Brain microvascular endothelial cell (primary cell): ENCODE data around the gene TEX48.

Source experiments
- DNase-seq: peaks from one replicate; pipeline ENCODE4 v3.0.0-alpha.2; 2020
- H3K27ac ChIP-seq: fragments of 250-450 bp; sonication (Bioruptor Pico); 2 replicates; pipeline ENCODE4 v1.5.1; 2020; ENCODE audit warnings: mild to moderate bottlenecking, moderate library complexity
- H3K27me3 ChIP-seq: fragments of 250-450 bp; sonication (Bioruptor Pico); replicated peaks from 2 replicates; pipeline ENCODE4 v1.5.1; 2020; ENCODE audit warnings: mild to moderate bottlenecking
- H3K36me3 ChIP-seq: fragments of 250-450 bp; sonication (Bioruptor Pico); replicated peaks from 2 replicates; pipeline ENCODE4 v1.5.1; 2020; ENCODE audit warnings: mild to moderate bottlenecking
- H3K4me3 ChIP-seq: 2 replicates; pipeline ENCODE4 v1.5.1; 2011; ENCODE audit warnings: low read depth, mild to moderate bottlenecking, control low read depth, low read length, moderate library complexity
- in situ Hi-C: cut with HindIII; loops from 2 replicates; pipeline ENCODE4 v1.10.0; 2017; ENCODE audit warnings: low sequenced_read_pairs, low pct_ligation_motif_present
- TF ChIP-seq, protein P1 (sequence below): IDR thresholded peaks from 2 replicates; pipeline ENCODE4 v1.5.1; 2011; ENCODE audit warnings: low read depth, mild to moderate bottlenecking, moderate library complexity, low read length, control low read depth, inconsistent platforms; ENCODE audit errors: missing control alignments

TEX48 gene

GRCh38 chr9:114666851-114667250 is 15.1 kb downstream of the TEX48 start:
- TF ChIP-seq, protein P1, sequence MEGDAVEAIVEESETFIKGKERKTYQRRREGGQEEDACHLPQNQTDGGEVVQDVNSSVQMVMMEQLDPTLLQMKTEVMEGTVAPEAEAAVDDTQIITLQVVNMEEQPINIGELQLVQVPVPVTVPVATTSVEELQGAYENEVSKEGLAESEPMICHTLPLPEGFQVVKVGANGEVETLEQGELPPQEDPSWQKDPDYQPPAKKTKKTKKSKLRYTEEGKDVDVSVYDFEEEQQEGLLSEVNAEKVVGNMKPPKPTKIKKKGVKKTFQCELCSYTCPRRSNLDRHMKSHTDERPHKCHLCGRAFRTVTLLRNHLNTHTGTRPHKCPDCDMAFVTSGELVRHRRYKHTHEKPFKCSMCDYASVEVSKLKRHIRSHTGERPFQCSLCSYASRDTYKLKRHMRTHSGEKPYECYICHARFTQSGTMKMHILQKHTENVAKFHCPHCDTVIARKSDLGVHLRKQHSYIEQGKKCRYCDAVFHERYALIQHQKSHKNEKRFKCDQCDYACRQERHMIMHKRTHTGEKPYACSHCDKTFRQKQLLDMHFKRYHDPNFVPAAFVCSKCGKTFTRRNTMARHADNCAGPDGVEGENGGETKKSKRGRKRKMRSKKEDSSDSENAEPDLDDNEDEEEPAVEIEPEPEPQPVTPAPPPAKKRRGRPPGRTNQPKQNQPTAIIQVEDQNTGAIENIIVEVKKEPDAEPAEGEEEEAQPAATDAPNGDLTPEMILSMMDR: no peak
- DNase-seq: no peak
- Histone ChIP-seq H3K4me3 (no peak overlapping the region), H3K36me3 (no peaks in the 10 kb centered on the region), H3K27ac (no peak overlapping the region), H3K27me3 (no peaks in the 10 kb centered on the region)
- in situ Hi-C loops: no loop called here

GRCh38 chr9:114666401-114666800 is 15.6 kb downstream of the TEX48 start:
- DNase-seq: no peak
- Histone ChIP-seq H3K27ac (no peak overlapping the region), H3K27me3 (no peaks in the 10 kb centered on the region), H3K4me3 (no peak overlapping the region), H3K36me3 (no peaks in the 10 kb centered on the region)
- in situ Hi-C loops: no loop called here
- TF ChIP-seq, protein P1: no peak

GRCh38 chr9:114664181-114664580 is 17.8 kb downstream of the TEX48 start:
- DNase-seq: no peak
- Histone ChIP-seq H3K27me3 (no peaks in the 10 kb centered on the region), H3K4me3 (no peak overlapping the region), H3K27ac (no peak overlapping the region), H3K36me3 (no peaks in the 10 kb centered on the region)
- TF ChIP-seq, protein P1: no peak
- in situ Hi-C loops: no loop called here

- TF ChIP-seq, protein P1: peak; percentile 92
- H3K27me3 ChIP-seq: no peaks in the 10 kb centered on the region
- no peaks in the 10 kb centered on the region for H3K36me3 ChIP-seq
- in situ Hi-C loops: no loop called here
- H3K27ac ChIP-seq: no peak overlapping the region
- no peak overlapping the region for H3K4me3 ChIP-seq
- peak; percentile 35 for DNase-seq
Observed at GRCh38 chr9:114662081-114662989, 19.7 kb downstream of the TEX48 start.

GRCh38 chr9:114657705-114658104 is 24.3 kb downstream of the TEX48 start, which contains the start of gene TEX53:
TEX53 (minus strand) TSS chr9:114657805; CDS start chr9:114657774, 31 bp downstream.
- no peaks in the 10 kb centered on the region for H3K27me3 ChIP-seq
- no peaks in the 10 kb centered on the region for H3K36me3 ChIP-seq
- DNase-seq: no peak
- no peak within 1 kb of the TSS for H3K4me3 ChIP-seq
- TF ChIP-seq, protein P1: no peak
- in situ Hi-C loops: no loop called here
- no peak within 1 kb of the TSS for H3K27ac ChIP-seq

DNA sequence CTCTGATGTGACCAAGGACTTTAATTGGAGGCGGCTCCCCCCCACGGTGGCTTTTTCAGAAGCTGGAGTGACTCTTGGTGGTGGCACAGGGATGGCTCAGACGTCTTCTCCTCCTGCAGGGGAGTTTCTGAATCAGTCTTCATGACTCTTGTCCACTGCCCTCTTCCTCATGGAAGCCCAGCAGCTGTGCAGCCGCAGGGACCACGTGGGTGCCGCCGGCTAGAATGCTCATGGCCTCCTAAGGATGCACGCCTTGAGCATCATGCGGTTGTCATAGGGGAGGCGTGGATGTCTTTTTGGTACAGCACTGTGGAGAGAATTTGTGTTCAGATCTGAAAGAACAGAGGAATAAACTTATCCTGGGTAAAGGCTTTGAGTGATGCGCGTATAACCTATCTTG is 25.7 kb downstream of the TEX48 start:
- no peak for DNase-seq
- Histone ChIP-seq H3K36me3 (no peaks in the 10 kb centered on the region), H3K4me3 (no peak overlapping the region), H3K27ac (no peak overlapping the region), H3K27me3 (no peaks in the 10 kb centered on the region)
- in situ Hi-C loops: no loop called here
- TF ChIP-seq, protein P1: no peak
